HL-60 (cell line): ENCODE results near the gene CRYBG3.

Experiments
- DNase-seq, 2 experiments: peaks; one replicate each; pipeline ENCODE4 v3.0.0-alpha.2; 2010 to 2020; ENCODE audit warnings: low read depth in 1 of 2, low spot score in 1 of 2
- H3K27ac ChIP-seq: fragments of 250-450 bp; sonication (Bioruptor Pico); replicated peaks from 2 replicates; pipeline ENCODE4 v1.5.1; 2020; ENCODE audit warnings: mild to moderate bottlenecking, moderate library complexity
- H3K27me3 ChIP-seq: fragments of 250-450 bp; sonication (Bioruptor Pico); 2 replicates; pipeline ENCODE4 v1.5.1; 2021; ENCODE audit warnings: mild to moderate bottlenecking, moderate library complexity; ENCODE audit not compliant: insufficient read depth, poor library complexity, severe bottlenecking
- H3K4me3 ChIP-seq: replicated peaks from 2 replicates; pipeline ENCODE4 v1.5.1; 2011; ENCODE audit warnings: mild to moderate bottlenecking, control low read depth, low read length; ENCODE audit not compliant: insufficient read depth
- CTCF ChIP-seq: IDR thresholded peaks from one replicate; pipeline ENCODE4 v1.5.1; 2011; ENCODE audit warnings: low read length, control low read depth, inconsistent platforms; ENCODE audit not compliant: insufficient read depth
- GABPA ChIP-seq: IDR thresholded peaks from 2 replicates; pipeline ENCODE4 v1.6.1; 2012; ENCODE audit warnings: low read depth
- POLR2AphosphoS5 ChIP-seq: IDR thresholded peaks from 2 replicates; pipeline ENCODE4 v1.6.1; 2012; ENCODE audit warnings: low read depth
- REST ChIP-seq: IDR thresholded peaks from 2 replicates; pipeline ENCODE4 v1.6.1; 2012; ENCODE audit warnings: low read depth; ENCODE audit not compliant: insufficient replicate concordance
- SPI1 ChIP-seq: IDR thresholded peaks from 2 replicates; pipeline ENCODE4 v1.6.1; 2012; ENCODE audit warnings: low read depth, mild to moderate bottlenecking, borderline replicate concordance

The CRYBG3 gene

GRCh38 chr3:97950360-97950759 lies 128.5 kb downstream of the CRYBG3 start:
- DNase-seq, result no peak
- Histone ChIP-seq H3K4me3 (no peak overlapping the region), H3K27me3 (no peaks in the 10 kb centered on the region), H3K27ac (no peak overlapping the region)
- TF ChIP-seq GABPA (no peak), POLR2AphosphoS5 (no peak), REST (no peak), CTCF (no peak), SPI1 (no peak)

- TF ChIP-seq POLR2AphosphoS5 (no peak), CTCF (no peak), REST (no peak), GABPA (no peak), SPI1 (no peak)
- H3K4me3 ChIP-seq, result no peak overlapping the region
- DNase-seq, result peak in 1 of 2 experiments; percentile 31
- H3K27me3 ChIP-seq, result no peaks in the 10 kb centered on the region
- no peak overlapping the region for H3K27ac ChIP-seq
These were observed 130.5 kb downstream of the CRYBG3 start for GRCh38 chr3:97952280-97952679.

GRCh38 chr3:97952872-97953271 lies 131.1 kb downstream of the CRYBG3 start:
- Histone ChIP-seq H3K27me3 (no peaks in the 10 kb centered on the region), H3K4me3 (no peak overlapping the region), H3K27ac (no peak overlapping the region)
- DNase-seq, result no peak
- TF ChIP-seq CTCF (no peak), GABPA (no peak), REST (no peak), POLR2AphosphoS5 (no peak), SPI1 (no peak)
